Heart left ventricle (tissue), 16 donors: ENCODE measurements around the gene SUPT20H. TPM values are rescaled to one million over a fixed set of nuclear protein-coding genes. Genes with fewer than 3 reads are reported as not detected.

Experiments
- ATAC-seq, 4 donors: fragments of 200-7000 bp; cut with Tn5 transposase; one replicate each; pipeline ENCODE4 v1.9.1; 2020 to 2022; ENCODE audit warnings: moderate library complexity in 4 of 4, mild to moderate bottlenecking in 3 of 4, moderate number of reproducible peaks in 1 of 4
- DNase-seq, 5 donors: peaks; one replicate each; pipeline ENCODE4 v3.0.0-alpha.2; 2020
- H3K27ac ChIP-seq, 12 donors: fragments of 200-600 bp; sonication (generic) in 4 of 12; one replicate each; pipeline versions ENCODE4 v1.5.0 to v1.8.0; 2016 to 2022; ENCODE audit warnings: mild to moderate bottlenecking in 2 of 12
- H3K27me3 ChIP-seq, 9 donors: fragments of 200-600 bp; sonication (generic) in 2 of 9; one replicate each; pipeline versions ENCODE4 v1.5.1 to v1.8.0; 2016 to 2022; ENCODE audit warnings: mild to moderate bottlenecking in 3 of 9
- H3K36me3 ChIP-seq, 9 donors: fragments of 200-600 bp; sonication (generic) in 2 of 9; one replicate each; pipeline versions ENCODE4 v1.5.0 to v1.8.0; 2018 to 2022; ENCODE audit warnings: mild to moderate bottlenecking in 2 of 9
- H3K4me1 ChIP-seq, 12 donors: fragments of 200-600 bp; sonication (generic) in 4 of 12; one replicate each; pipeline versions ENCODE4 v1.5.0 to v1.8.0; 2016 to 2022; ENCODE audit warnings: mild to moderate bottlenecking in 3 of 12
- H3K4me3 ChIP-seq, 12 donors: fragments of 200-600 bp; sonication (generic) in 4 of 12; one replicate each; pipeline versions ENCODE4 v1.5.0 to v1.8.0; 2017 to 2022; ENCODE audit warnings: mild to moderate bottlenecking in 9 of 12, moderate library complexity in 4 of 12
- H3K9me3 ChIP-seq, 12 donors: fragments of 200-600 bp; sonication (generic) in 4 of 12; one replicate each; pipeline versions ENCODE4 v1.5.0 to v1.8.0; 2016 to 2022; ENCODE audit warnings: mild to moderate bottlenecking in 1 of 12
- POLR2A ChIP-seq, 2 donors: fragments of 450-650 bp; IDR thresholded peaks; one replicate each; pipeline ENCODE4 v1.6.1; 2017; ENCODE audit warnings: antibody characterized with exemption in 2 of 2, mild to moderate bottlenecking in 2 of 2, moderate library complexity in 2 of 2
- WGBS, 4 donors: extraction: QIAGEN DNeasy Blood & Tissue Kit in 2 of 4; methylation state at CpG; one replicate each; pipeline versions ENCODE4 v1.1.5 to v1.1.7; 2013 to 2018; 5-methylcytosine and 5-hydroxymethylcytosine counted together
- intact Hi-C, 10 donors: fragments of 100-400 bp; cut with DNase I; formaldehyde crosslinking; loops; one replicate each; pipeline versions ENCODE4 v1.11.1 to v1.14.2; 2022
- polyA plus RNA-seq, 2 donors: library from polyadenylated mRNA; stranded (reverse); fragments of 200-250 nt; gene quantifications; one replicate each; pipeline ENCODE4 v1.2.3, GENCODE V29; 2013
- total RNA-seq, 9 donors: library from RNA; depleted of rRNA in 2 of 9; stranded (reverse); fragments of >200 nt in 2 of 9; fragmentation: NEBNext Ultra II Directional in 3 of 9; extraction: Animal tissue kit (Norgen Biotek cat#: 25700) in 3 of 9; gene quantifications; one replicate each; pipeline versions ENCODE4 v1.1.0 to v1.2.4, GENCODE V29; 2016 to 2023
- TF ChIP-seq, protein P1 (sequence below), 12 donors: fragments of 200-600 bp; sonication (generic) in 4 of 12; IDR thresholded peaks; one replicate each; pipeline versions ENCODE4 v1.5.0 to v1.8.0; 2018 to 2022; ENCODE audit warnings: antibody characterized with exemption in 12 of 12, mild to moderate bottlenecking in 5 of 12
- donor health status: ischemic (EF 13 %, LVEDD 7.1; RV severe dilation, severe dysfunction).
- donor health status: healthy with polysubstance abuse.
- donor health status: DM: no; HTN: yes; CAD: no.
- donor health status: DM: no; HTN: no; CAD: no.
- donor health status: ischemic (EF 25% LVEDD 6.9; RV normal size, moderate dysfunction).
- donor health status: ischemic (EF 25% LVEDD 5.7; RV mildly dilated, moderate dysfunction).
- donor health status: healthy.
- donor health status: DM: yes; HTN: yes; CAD: no.
- donor health status: ischemic (EF 35%, LVEDD 5.7; RV mildly dilated, moderate dysfunction).
- donor health status: nonischemic (EF 11% LVEDD 7.7; RV severe dilation, severe dysfunction).
- donor health status: DM: yes; HTN: yes; CAD: no.
- donor health status: PGD.
- donor health status: ischemic (EF 29% LVEDD 5.4; RV normal size, mild dysfunction).
- donor health status: nonischemic (EF 23%, LVEDD 6.1; RV moderate dilation, normal function).

SUPT20H gene
- total and polyA plus RNA-seq, 11 donors: 18.0 to 32.8 (median 25.6) TPM

DNA sequence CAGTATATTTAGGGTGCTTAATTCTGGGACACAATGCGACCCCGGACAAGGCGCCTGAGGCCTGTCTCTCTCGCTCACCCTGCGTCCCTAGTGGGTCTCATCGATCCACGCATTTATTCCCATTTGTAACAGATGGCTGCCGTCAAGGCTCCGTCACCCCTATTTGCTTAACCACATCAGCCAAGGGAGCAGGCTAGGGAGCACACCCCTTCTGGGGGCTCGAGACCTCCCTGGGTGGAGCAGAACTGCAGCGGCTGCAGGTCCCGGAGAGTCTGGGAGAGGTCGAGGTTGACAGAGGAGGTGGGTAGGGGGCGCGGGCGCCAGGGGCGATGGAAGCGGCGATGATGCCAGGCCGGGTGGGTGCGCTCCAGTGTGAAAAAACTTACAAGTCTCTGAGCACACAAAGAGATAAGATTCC lies 60.9 kb downstream of the SUPT20H start:
- peaks cover 0 to 38% (median 34%) of the 10 kb centered on the region in 9 donors for H3K36me3 ChIP-seq
- 0 to 1% (median 1%) methylated on average over 13 to 21 of the region's 21 CpGs for WGBS, 4 donors
- DNase-seq (peak in 3 of 5 donors; percentile 29 to 57 (median 35)), ATAC-seq (peak in 2 of 4 donors; percentile 7 to 22)
- no peaks in the 10 kb centered on the region for H3K27me3 ChIP-seq
- H3K9me3 ChIP-seq: no peaks in the 10 kb centered on the region
- peak overlapping the region; percentile 75 to 99 (median 88) for H3K4me3 ChIP-seq
- intact Hi-C loops: loop anchor here in 1 of 10 donors (5.0 kb wide), 1 partner anchor 59 kb away; the partner anchor contains the start of gene SUPT20H
- H3K27ac ChIP-seq: peak overlapping the region; percentile 34 to 100 (median 96)
- peaks cover 0 to 24% (median 18%) of the 10 kb centered on the region in 12 donors for H3K4me1 ChIP-seq
- no peak for TF ChIP-seq POLR2A (IDR thresholded peaks at IDR 0.05)
- TF ChIP-seq, protein P1, sequence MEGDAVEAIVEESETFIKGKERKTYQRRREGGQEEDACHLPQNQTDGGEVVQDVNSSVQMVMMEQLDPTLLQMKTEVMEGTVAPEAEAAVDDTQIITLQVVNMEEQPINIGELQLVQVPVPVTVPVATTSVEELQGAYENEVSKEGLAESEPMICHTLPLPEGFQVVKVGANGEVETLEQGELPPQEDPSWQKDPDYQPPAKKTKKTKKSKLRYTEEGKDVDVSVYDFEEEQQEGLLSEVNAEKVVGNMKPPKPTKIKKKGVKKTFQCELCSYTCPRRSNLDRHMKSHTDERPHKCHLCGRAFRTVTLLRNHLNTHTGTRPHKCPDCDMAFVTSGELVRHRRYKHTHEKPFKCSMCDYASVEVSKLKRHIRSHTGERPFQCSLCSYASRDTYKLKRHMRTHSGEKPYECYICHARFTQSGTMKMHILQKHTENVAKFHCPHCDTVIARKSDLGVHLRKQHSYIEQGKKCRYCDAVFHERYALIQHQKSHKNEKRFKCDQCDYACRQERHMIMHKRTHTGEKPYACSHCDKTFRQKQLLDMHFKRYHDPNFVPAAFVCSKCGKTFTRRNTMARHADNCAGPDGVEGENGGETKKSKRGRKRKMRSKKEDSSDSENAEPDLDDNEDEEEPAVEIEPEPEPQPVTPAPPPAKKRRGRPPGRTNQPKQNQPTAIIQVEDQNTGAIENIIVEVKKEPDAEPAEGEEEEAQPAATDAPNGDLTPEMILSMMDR (IDR thresholded peaks at IDR 0.05): no peak

DNA sequence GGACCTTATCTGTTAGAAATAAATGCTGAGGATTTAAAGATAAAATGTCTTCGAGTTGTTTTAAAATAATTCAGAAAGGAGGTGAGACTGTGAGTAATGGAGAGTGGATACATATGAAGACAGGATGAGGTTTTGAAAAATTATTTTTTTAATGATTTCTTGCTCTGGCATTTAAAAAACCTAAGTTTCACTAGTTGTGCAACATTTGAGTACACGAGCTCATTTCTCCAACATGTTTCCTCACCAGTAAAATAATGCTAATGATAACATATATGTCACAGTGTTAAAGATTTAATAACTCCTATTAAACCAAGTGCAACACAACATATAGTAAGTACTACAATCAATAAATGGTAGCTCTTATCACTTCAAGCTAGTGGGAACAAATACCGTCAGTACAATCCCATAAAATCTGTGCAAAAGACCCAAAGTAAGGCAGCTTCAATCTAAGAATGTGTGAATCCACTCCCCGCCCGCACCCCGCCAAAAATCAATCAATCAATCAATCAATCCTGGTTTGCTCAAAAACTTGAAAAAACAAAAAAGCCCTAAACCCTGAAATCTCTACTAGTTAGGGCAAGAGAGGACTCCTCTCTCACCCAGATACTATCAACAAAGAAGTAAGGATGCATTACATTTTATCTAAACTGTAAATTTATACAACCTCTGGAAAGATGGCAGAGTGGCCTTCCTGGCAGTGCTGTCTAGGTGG lies 61.6 kb downstream of the SUPT20H start:
- WGBS, 4 donors: 69 to 76% (median 70%) methylated on average over 6 of the region's 6 CpGs
- DNase-seq: no peak
- H3K36me3 ChIP-seq: peaks cover 0 to 38% (median 34%) of the 10 kb centered on the region in 9 donors
- no peak for TF ChIP-seq POLR2A (IDR thresholded peaks at IDR 0.05)
- TF ChIP-seq, protein P1 (IDR thresholded peaks at IDR 0.05): no peak
- peak overlapping the region in 4 of 12 donors; percentile 87 to 100 (median 96) for H3K27ac ChIP-seq
- H3K4me1 ChIP-seq: peaks cover 0 to 24% (median 18%) of the 10 kb centered on the region in 12 donors
- intact Hi-C loops: loop anchor here in 1 of 10 donors (5.0 kb wide), 1 partner anchor 59 kb away; the partner anchor contains the start of gene SUPT20H
- H3K4me3 ChIP-seq: peak overlapping the region in 10 of 12 donors; percentile 75 to 99 (median 94)
- no peaks in the 10 kb centered on the region for H3K9me3 ChIP-seq
- no peak for ATAC-seq
- H3K27me3 ChIP-seq: no peaks in the 10 kb centered on the region

DNA sequence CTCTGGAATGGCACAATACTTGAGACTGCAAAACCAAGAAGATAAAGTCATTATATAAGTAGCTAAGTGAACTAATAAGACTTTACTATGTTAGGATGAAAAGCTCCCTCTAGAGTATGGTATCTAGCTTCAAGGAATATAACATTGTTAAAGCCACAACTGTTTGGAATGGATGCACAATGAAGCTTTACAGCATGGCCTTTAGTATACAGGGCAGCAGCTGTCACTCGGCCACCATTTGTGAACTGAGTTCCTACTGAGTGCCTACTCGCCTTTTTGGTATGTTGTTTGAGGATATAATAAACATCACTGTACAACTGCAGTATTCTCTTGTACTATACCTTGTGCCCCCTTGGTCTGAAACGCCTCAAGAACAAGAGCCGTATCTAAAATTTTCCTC lies 67.1 kb downstream of the SUPT20H start:
- 95 to 98% (median 96%) methylated on average over 4 of the region's 4 CpGs for WGBS, 4 donors
- Histone ChIP-seq H3K36me3 (peaks cover 0 to 86% (median 81%) of the 10 kb centered on the region in 9 donors), H3K27ac (no peak overlapping the region), H3K4me3 (no peak overlapping the region), H3K4me1 (peaks cover 0 to under 1% (median 0%) of the 10 kb centered on the region in 12 donors), H3K27me3 (no peaks in the 10 kb centered on the region), H3K9me3 (no peaks in the 10 kb centered on the region)
- no peak for ATAC-seq
- no peak for DNase-seq
- no peak for TF ChIP-seq POLR2A (IDR thresholded peaks at IDR 0.05)
- TF ChIP-seq, protein P1 (IDR thresholded peaks at IDR 0.05): no peak
- intact Hi-C loops: no loop called here

DNA sequence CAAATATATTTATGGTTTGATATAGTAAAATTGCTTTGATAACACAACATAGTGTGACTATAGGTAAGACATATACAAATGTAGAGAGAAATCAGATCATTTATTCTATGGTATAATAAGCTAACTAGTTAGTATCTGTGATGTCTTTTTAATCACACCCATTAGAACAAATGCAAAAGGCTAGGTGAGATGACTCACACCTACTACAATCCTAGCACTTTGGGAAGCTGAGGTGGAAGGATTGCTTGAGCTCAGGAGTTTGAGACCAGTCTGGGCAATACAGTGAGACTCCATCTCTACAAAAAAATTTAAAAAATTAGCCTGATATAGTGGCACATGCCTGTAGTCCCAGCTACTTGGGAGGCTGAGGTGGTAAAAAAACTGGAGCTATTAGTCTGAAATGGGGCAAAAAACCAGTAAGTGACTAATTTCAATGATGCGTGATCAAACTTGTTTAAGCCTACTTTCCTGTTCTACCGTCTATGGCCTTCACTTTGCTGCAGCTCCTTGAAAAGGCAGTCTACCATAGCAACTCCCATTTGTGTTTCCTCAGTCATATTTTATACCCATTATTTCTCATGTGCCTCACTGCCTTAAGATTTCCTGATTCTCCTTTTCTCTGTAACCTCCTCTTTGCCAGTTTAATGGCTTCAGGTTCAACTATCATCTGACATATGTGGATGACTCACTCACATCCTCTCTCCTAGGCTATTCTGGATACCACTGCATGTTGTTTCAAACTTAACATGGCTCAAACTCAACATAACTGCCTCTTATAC lies 72.8 kb downstream of the SUPT20H start:
- H3K4me3 ChIP-seq: no peak overlapping the region
- WGBS, 4 donors: 90 to 93% (median 92%) methylated on average over 2 of the region's 2 CpGs
- no peaks in the 10 kb centered on the region for H3K4me1 ChIP-seq
- ATAC-seq (no peak), DNase-seq (no peak)
- intact Hi-C loops: loop anchor here in 2 of 10 donors (10.0 kb wide), 2 partner anchors 132 to 562 kb away; no protein-coding TSS in a partner anchor
- no peaks in the 10 kb centered on the region for H3K27me3 ChIP-seq
- TF ChIP-seq, protein P1 (IDR thresholded peaks at IDR 0.05): no peak
- TF ChIP-seq POLR2A (IDR thresholded peaks at IDR 0.05): no peak
- H3K27ac ChIP-seq: no peak overlapping the region
- H3K36me3 ChIP-seq: peaks cover 0 to 100% (median 100%) of the 10 kb centered on the region in 9 donors
- no peaks in the 10 kb centered on the region for H3K9me3 ChIP-seq
